Vagina (tissue), 2 donors: Measurements from ENCODE around the gene S100A3. TPM values are rescaled to one million over a fixed set of nuclear protein-coding genes. Genes with fewer than 3 reads are reported as not detected.
A peak's percentile ranks its signal among the peaks of the same experiment; 100 is the strongest.

Experiments
- DNase-seq, 2 donors: peaks; one replicate each; pipeline ENCODE4 v3.0.0-alpha.2; 2017; ENCODE audit errors: extremely low spot score in 2 of 2
- H3K27ac ChIP-seq: fragments of 200-600 bp; sonication (generic); one replicate; pipeline ENCODE4 v1.5.1; 2019
- H3K27me3 ChIP-seq: fragments of 200-600 bp; sonication (generic); one replicate; pipeline ENCODE4 v1.5.1; 2019
- H3K36me3 ChIP-seq, 2 donors: fragments of 200-600 bp; sonication (generic); one replicate each; pipeline ENCODE4 v1.5.1; 2017 to 2019
- H3K4me1 ChIP-seq: fragments of 200-600 bp; sonication (generic); one replicate; pipeline ENCODE4 v1.5.1; 2019
- H3K4me3 ChIP-seq, 2 donors: fragments of 200-600 bp; sonication (generic); 1 replicate in 1 of 2; 2 replicates in 1 of 2; pipeline ENCODE4 v1.5.1; 2016 to 2019
- H3K9me3 ChIP-seq: fragments of 200-600 bp; sonication (generic); one replicate; pipeline ENCODE4 v1.5.1; 2019
- POLR2A ChIP-seq, 2 donors: fragments of 450-650 bp; IDR thresholded peaks; one replicate each; pipeline ENCODE4 v1.6.1; 2017; ENCODE audit warnings: antibody characterized with exemption in 2 of 2, mild to moderate bottlenecking in 2 of 2, moderate library complexity in 2 of 2
- POLR2AphosphoS5 ChIP-seq, 2 donors: sonication (generic); formaldehyde crosslinking; IDR thresholded peaks; one replicate each; pipeline ENCODE4 v1.9.0; 2017; ENCODE audit warnings: antibody characterized with exemption in 2 of 2, mild to moderate bottlenecking in 2 of 2, low read depth in 1 of 2; ENCODE audit not compliant: insufficient read depth in 1 of 2
- intact Hi-C: fragments of 100-400 bp; cut with DNase I; formaldehyde crosslinking; loops from one replicate; pipeline ENCODE4 v1.15.1; 2023
- total RNA-seq: library from RNA; depleted of rRNA; stranded (reverse); fragments of >200 nt; gene quantifications from one replicate; pipeline ENCODE4 v1.2.3, GENCODE V29; 2016
- TF ChIP-seq, protein P1 (sequence below), 3 experiments: fragments of 450-650 bp in 2 of 3; fragments of 200-600 bp in 1 of 3; sonication (generic) in 1 of 3; IDR thresholded peaks; one replicate each; pipeline ENCODE4 v1.5.1; 2017 to 2019; ENCODE audit warnings: antibody characterized with exemption in 3 of 3, mild to moderate bottlenecking in 2 of 3, moderate library complexity in 2 of 3

S100A3 gene
- total RNA-seq, 1 donor from 2014 or later, result 9.6 TPM

DNA sequence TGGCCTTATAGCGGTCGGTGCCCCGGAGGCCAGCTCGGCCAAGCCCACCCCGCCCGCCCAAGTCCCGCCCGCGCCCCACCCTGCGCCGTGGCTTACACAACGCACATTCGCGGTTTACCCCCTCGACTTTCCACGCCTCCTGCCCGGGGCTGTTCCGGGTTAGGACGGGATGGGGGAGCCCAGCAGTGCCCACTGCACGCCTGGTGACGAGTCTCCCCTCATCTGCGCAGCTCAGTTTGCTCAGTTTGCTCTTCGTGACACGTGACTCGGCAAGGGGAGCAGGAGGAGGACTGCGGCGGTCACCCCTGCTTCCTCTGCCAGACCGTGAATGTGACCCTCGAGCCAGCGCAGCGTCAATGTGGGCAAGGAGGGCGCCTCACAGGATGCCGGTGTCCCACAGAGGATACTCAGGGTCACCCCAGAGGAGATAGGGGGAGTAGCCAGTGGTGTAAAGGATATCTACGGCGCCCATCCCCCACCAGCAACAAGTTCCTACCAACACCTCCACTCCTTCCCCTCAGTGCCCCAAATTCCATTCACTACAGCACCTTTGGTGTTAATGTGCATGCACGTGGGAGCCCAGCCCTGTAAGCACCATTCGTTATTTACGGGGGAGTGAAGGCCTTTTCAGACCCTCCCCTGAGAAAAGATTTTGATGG, 12.9 kb downstream of the S100A3 start:
- no peaks in the 10 kb centered on the region for H3K9me3 ChIP-seq
- no peaks in the 10 kb centered on the region for H3K27me3 ChIP-seq
- H3K36me3 ChIP-seq, result peaks cover 0 to 4% of the 10 kb centered on the region in 2 donors
- TF ChIP-seq POLR2AphosphoS5 (IDR thresholded peaks at IDR 0.05; ENCODE audit: insufficient read depth in 1 of 2, low read depth in 1 of 2), result peak in 1 of 2 donors; percentile 98
- TF ChIP-seq, protein P1, sequence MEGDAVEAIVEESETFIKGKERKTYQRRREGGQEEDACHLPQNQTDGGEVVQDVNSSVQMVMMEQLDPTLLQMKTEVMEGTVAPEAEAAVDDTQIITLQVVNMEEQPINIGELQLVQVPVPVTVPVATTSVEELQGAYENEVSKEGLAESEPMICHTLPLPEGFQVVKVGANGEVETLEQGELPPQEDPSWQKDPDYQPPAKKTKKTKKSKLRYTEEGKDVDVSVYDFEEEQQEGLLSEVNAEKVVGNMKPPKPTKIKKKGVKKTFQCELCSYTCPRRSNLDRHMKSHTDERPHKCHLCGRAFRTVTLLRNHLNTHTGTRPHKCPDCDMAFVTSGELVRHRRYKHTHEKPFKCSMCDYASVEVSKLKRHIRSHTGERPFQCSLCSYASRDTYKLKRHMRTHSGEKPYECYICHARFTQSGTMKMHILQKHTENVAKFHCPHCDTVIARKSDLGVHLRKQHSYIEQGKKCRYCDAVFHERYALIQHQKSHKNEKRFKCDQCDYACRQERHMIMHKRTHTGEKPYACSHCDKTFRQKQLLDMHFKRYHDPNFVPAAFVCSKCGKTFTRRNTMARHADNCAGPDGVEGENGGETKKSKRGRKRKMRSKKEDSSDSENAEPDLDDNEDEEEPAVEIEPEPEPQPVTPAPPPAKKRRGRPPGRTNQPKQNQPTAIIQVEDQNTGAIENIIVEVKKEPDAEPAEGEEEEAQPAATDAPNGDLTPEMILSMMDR (IDR thresholded peaks at IDR 0.05), result no peak
- peak in 1 of 2 donors; percentile 86 for TF ChIP-seq POLR2A (IDR thresholded peaks at IDR 0.05)
- peaks cover 79% of the 10 kb centered on the region for H3K4me1 ChIP-seq
- no peak for DNase-seq
- peak overlapping the region; percentile 96 to 99 for H3K4me3 ChIP-seq
- H3K27ac ChIP-seq, result peak overlapping the region; percentile 100
- intact Hi-C loops, result no loop called here

DNA sequence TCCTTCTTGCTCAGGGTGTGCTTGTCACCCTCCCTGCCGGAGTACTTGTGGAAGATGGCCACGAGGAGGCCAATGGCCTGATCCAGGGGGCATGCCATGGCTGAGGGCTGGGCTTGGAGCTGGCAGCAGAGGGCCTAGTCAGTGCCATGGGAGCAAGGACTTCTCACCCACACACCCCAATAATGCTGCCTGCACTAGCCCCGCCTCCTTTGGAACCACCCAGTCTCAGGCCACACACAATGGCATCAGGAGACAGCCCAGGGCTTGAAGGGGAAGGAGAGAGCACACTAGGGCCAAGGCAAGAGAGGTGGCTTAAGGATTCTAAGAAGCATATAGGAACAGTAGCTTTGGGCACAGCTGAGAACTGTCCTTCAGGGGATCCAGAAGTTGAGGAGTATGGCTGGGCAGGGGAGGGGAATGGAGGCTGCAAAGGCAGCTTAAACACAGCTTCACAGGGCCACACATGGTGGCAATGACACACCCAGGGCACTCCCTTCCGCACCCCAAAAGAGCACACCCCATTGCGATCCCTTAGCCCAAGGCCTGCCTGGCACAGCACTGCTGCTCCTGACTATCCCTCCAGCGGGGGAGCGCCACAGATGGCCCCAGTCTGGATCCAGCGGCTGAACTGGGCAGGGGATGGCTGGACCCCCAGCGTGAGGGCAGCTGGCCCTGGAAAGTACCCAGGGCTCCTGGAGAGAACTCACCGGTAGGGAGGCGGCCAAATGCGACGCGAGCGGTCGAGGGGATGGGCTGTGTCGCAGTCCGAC, 13.6 kb downstream of the S100A3 start, which contains the start of gene S100A6:
S100A6 (minus strand) TSS at position 750 of the 770 bp plus-strand sequence; CDS start at position 98, 652 bp downstream.
- peak in 1 of 2 donors; percentile 96 for DNase-seq
- Histone ChIP-seq H3K27ac (peak within 1 kb of the TSS; percentile 100), H3K9me3 (no peaks in the 10 kb centered on the region), H3K4me1 (peaks cover 72% of the 10 kb centered on the region), H3K27me3 (no peaks in the 10 kb centered on the region), H3K4me3 (peak within 1 kb of the TSS; percentile 96 to 99), H3K36me3 (peaks cover 0 to 4% of the 10 kb centered on the region in 2 donors)
- TF ChIP-seq POLR2AphosphoS5 (IDR thresholded peaks at IDR 0.05; ENCODE audit: insufficient read depth in 1 of 2, low read depth in 1 of 2), result peak in 1 of 2 donors; percentile 3
- TF ChIP-seq, protein P1 (IDR thresholded peaks at IDR 0.05), result peak in 1 of 3 experiments; percentile 6
- peak in 1 of 2 donors; percentile 27 for TF ChIP-seq POLR2A (IDR thresholded peaks at IDR 0.05)
- intact Hi-C loops, result no loop called here

DNA sequence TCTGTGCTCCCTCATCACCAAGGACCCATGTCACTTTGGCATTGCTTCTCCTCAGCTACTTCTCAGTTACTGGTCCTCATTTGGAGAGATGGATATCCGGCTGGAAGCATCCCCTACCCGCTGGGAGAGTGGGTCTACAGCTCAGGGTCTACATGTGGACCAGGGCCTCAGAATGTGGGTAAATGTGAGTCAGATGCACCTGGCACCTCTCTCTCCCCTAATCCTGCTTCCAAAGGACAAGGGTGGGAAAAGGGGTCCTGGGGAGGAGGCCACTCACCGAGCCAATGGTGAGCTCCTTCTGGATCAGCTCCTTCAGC, 14.2 kb downstream of the S100A3 start:
- H3K4me1 ChIP-seq, result peaks cover 70% of the 10 kb centered on the region
- H3K36me3 ChIP-seq, result peaks cover 0 to 4% of the 10 kb centered on the region in 2 donors
- no peak for DNase-seq
- no peak for TF ChIP-seq POLR2AphosphoS5 (IDR thresholded peaks at IDR 0.05; ENCODE audit: insufficient read depth in 1 of 2, low read depth in 1 of 2)
- TF ChIP-seq, protein P1 (IDR thresholded peaks at IDR 0.05), result no peak
- TF ChIP-seq POLR2A (IDR thresholded peaks at IDR 0.05), result no peak
- intact Hi-C loops, result loop anchor here (5.0 kb wide), 1 partner anchor 92 kb away; the partner anchor contains the start of genes S100A1 and S100A13
- no peaks in the 10 kb centered on the region for H3K9me3 ChIP-seq
- peak overlapping the region; percentile 100 for H3K27ac ChIP-seq
- H3K27me3 ChIP-seq, result no peaks in the 10 kb centered on the region
- peak overlapping the region; percentile 96 to 99 for H3K4me3 ChIP-seq

DNA sequence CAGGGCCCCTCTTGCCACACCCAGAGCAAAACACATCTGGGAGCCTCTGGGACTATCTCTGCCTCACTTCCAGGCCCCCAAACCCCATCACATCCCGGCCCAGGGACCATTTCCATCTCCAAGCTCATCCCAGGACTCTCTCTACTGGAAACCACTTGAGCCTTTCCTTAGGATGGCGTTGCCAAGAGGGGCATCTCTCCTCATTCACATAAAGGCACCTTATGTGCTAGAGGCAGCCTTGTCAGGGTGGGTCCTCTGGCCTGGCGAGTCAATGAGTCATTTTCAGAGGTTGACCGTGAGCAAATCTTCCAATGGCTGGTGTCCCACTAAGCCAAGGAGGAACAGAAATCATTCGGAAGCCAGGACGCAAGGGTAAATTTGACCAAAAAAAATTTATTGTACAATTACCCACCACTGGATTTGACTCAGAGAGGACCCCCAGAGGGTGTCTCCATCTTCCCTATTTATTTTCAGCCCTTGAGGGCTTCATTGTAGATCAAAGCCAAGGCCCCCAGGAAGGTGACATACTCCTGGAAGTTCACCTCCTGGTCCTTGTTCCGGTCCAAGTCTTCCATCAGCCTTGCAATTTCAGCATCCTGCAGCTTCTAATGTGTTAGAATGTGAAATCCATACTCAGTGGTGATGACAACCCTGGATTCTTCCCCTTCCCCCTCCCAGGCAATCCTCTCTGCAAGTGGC, 14.7 kb downstream of the S100A3 start:
- no peak for TF ChIP-seq POLR2A (IDR thresholded peaks at IDR 0.05)
- TF ChIP-seq, protein P1 (IDR thresholded peaks at IDR 0.05), result no peak
- no peak for TF ChIP-seq POLR2AphosphoS5 (IDR thresholded peaks at IDR 0.05; ENCODE audit: insufficient read depth in 1 of 2, low read depth in 1 of 2)
- Histone ChIP-seq H3K4me1 (peaks cover 70% of the 10 kb centered on the region), H3K9me3 (no peaks in the 10 kb centered on the region), H3K4me3 (peak overlapping the region; percentile 96 to 99), H3K36me3 (peaks cover 0 to 4% of the 10 kb centered on the region in 2 donors), H3K27me3 (no peaks in the 10 kb centered on the region), H3K27ac (peak overlapping the region; percentile 100)
- intact Hi-C loops, result loop anchor here (5.0 kb wide), 1 partner anchor 93 kb away; the partner anchor contains the start of genes S100A1 and S100A13
- peak in 1 of 2 donors; percentile 89 for DNase-seq
